Activated T-helper 1 cell treated with anti-CD3 and anti-CD28 coated beads, Interleukin-12 subunit alpha, Interleukin-12 subunit beta, Interleukin-2, Interleukin-4 antibody, amounts not matched to agents 30 ng/mL and 10 ng/mL and 1 ng/mL, durations not matched to agents 14 hours and 24 hours and 36 hours (primary cell): Measurements from ENCODE around the gene BRIP1. TPM values are rescaled to one million over a fixed set of nuclear protein-coding genes. Genes with fewer than 3 reads are reported as not detected.
"Not testable (repeated sequence)": the region's sequence is repeated elsewhere in the genome, so short reads cannot be mapped to it uniquely, and the experiment has no call there.

Experiments used
- DNase-seq: peaks from one replicate; pipeline ENCODE4 v3.0.0; 2021; ENCODE audit warnings: low spot score
- H3K27ac Mint-ChIP-seq: one replicate; pipeline ENCODE4 v1.8.0; 2021; ENCODE audit warnings: mild to moderate bottlenecking, mixed read lengths
- H3K27me3 Mint-ChIP-seq: one replicate; pipeline ENCODE4 v1.8.0; 2022; ENCODE audit warnings: mild to moderate bottlenecking, moderate library complexity, mixed read lengths; ENCODE audit not compliant: insufficient read depth
- H3K36me3 Mint-ChIP-seq: one replicate; pipeline ENCODE4 v1.8.0; 2021; ENCODE audit warnings: low read depth, mixed read lengths
- H3K4me1 Mint-ChIP-seq: one replicate; pipeline ENCODE4 v1.8.0; 2021; ENCODE audit warnings: low read depth, mixed read lengths
- H3K4me3 Mint-ChIP-seq: one replicate; pipeline ENCODE4 v1.8.0; 2021; ENCODE audit warnings: mild to moderate bottlenecking, moderate library complexity, mixed read lengths
- H3K9me3 Mint-ChIP-seq: one replicate; pipeline ENCODE4 v1.8.0; 2021; ENCODE audit warnings: mixed read lengths
- intact Hi-C: fragments of 100-400 bp; cut with micrococcal nuclease; formaldehyde crosslinking; loops from one replicate; pipeline ENCODE4 v1.15.1; 2024
- total RNA-seq: library from RNA; stranded (reverse); gene quantifications from 2 replicates; pipeline ENCODE4 v1.2.3, GENCODE V29; 2022

Gene BRIP1
- total RNA-seq, 1 donor from 2014 or later: 17.9 TPM

- H3K4me1 Mint-ChIP-seq: peaks cover 6% of the 10 kb centered on the region
- DNase-seq: no peak
- H3K27me3 Mint-ChIP-seq: no peaks in the 10 kb centered on the region
- no peak overlapping the region for H3K27ac Mint-ChIP-seq
- intact Hi-C loops: no loop called here
- peaks cover 5% of the 10 kb centered on the region for H3K36me3 Mint-ChIP-seq
- H3K9me3 Mint-ChIP-seq: no peaks in the 10 kb centered on the region
- no peak overlapping the region for H3K4me3 Mint-ChIP-seq
Observed at GRCh38 chr17:61782683-61783082, 80.6 kb downstream of the BRIP1 start.

- no peak overlapping the region for H3K27ac Mint-ChIP-seq
Observed at GRCh38 chr17:61775364-61775763, 88.0 kb downstream of the BRIP1 start.

GRCh38 chr17:61774724-61775123 lies 88.6 kb downstream of the BRIP1 start:
- peaks cover 30% of the 10 kb centered on the region for H3K36me3 Mint-ChIP-seq
- intact Hi-C loops: no loop called here

More at GRCh38 chr17:61775364-61775763, 88.0 kb downstream of the BRIP1 start:
- H3K4me3 Mint-ChIP-seq: no peak overlapping the region
- no peaks in the 10 kb centered on the region for H3K27me3 Mint-ChIP-seq
- H3K9me3 Mint-ChIP-seq: peaks cover 14% of the 10 kb centered on the region
- peaks cover 26% of the 10 kb centered on the region for H3K36me3 Mint-ChIP-seq
- DNase-seq: no peak
- H3K4me1 Mint-ChIP-seq: peaks cover 11% of the 10 kb centered on the region
- intact Hi-C loops: no loop called here

GRCh38 chr17:61774087-61774486 lies 89.2 kb downstream of the BRIP1 start:
- H3K27me3 Mint-ChIP-seq, H3K27ac Mint-ChIP-seq, intact Hi-C loops, DNase-seq, H3K4me3 Mint-ChIP-seq: not testable (repeated sequence)
- H3K36me3 Mint-ChIP-seq: peaks cover 34% of the 10 kb centered on the region
- peaks cover 11% of the 10 kb centered on the region for H3K4me1 Mint-ChIP-seq
- H3K9me3 Mint-ChIP-seq: peaks cover 17% of the 10 kb centered on the region

More at GRCh38 chr17:61774724-61775123, 88.6 kb downstream of the BRIP1 start:
- peaks cover 14% of the 10 kb centered on the region for H3K9me3 Mint-ChIP-seq
- no peak overlapping the region for H3K4me3 Mint-ChIP-seq
- peaks cover 11% of the 10 kb centered on the region for H3K4me1 Mint-ChIP-seq
- no peaks in the 10 kb centered on the region for H3K27me3 Mint-ChIP-seq
- no peak for DNase-seq
- H3K27ac Mint-ChIP-seq: no peak overlapping the region

- Mint-ChIP-seq H3K4me1 (no peaks in the 10 kb centered on the region), H3K4me3 (no peak overlapping the region), H3K9me3 (peaks cover 17% of the 10 kb centered on the region), H3K27ac (no peak overlapping the region), H3K36me3 (peaks cover 37% of the 10 kb centered on the region), H3K27me3 (no peaks in the 10 kb centered on the region)
- no peak for DNase-seq
- intact Hi-C loops: no loop called here
Observed at GRCh38 chr17:61770752-61771533, 92.4 kb downstream of the BRIP1 start.

GRCh38 chr17:61770043-61770442 lies 93.3 kb downstream of the BRIP1 start:
- Mint-ChIP-seq H3K4me1 (no peaks in the 10 kb centered on the region), H3K27me3 (no peaks in the 10 kb centered on the region), H3K27ac (no peak overlapping the region), H3K9me3 (peaks cover 17% of the 10 kb centered on the region), H3K36me3 (peaks cover 37% of the 10 kb centered on the region), H3K4me3 (no peak overlapping the region)
- intact Hi-C loops: no loop called here
- no peak for DNase-seq

GRCh38 chr17:61768405-61768804 lies 94.9 kb downstream of the BRIP1 start:
- Mint-ChIP-seq H3K4me1 (no peaks in the 10 kb centered on the region), H3K27me3 (no peaks in the 10 kb centered on the region), H3K4me3 (no peak overlapping the region), H3K36me3 (peaks cover 34% of the 10 kb centered on the region), H3K27ac (no peak overlapping the region), H3K9me3 (peaks cover 13% of the 10 kb centered on the region)
- DNase-seq: no peak
- intact Hi-C loops: no loop called here

GRCh38 chr17:61766520-61766919 lies 96.8 kb downstream of the BRIP1 start:
- Mint-ChIP-seq H3K4me1 (no peaks in the 10 kb centered on the region), H3K36me3 (peaks cover 45% of the 10 kb centered on the region), H3K27ac (no peak overlapping the region), H3K9me3 (peaks cover 13% of the 10 kb centered on the region), H3K4me3 (no peak overlapping the region), H3K27me3 (no peaks in the 10 kb centered on the region)
- no peak for DNase-seq
- intact Hi-C loops: no loop called here

- peaks cover 46% of the 10 kb centered on the region for H3K36me3 Mint-ChIP-seq
- H3K4me1 Mint-ChIP-seq: no peaks in the 10 kb centered on the region
- H3K9me3 Mint-ChIP-seq: peaks cover 3% of the 10 kb centered on the region
- no peaks in the 10 kb centered on the region for H3K27me3 Mint-ChIP-seq
- no peak overlapping the region for H3K27ac Mint-ChIP-seq
- intact Hi-C loops: no loop called here
- no peak overlapping the region for H3K4me3 Mint-ChIP-seq
- no peak for DNase-seq
Observed at GRCh38 chr17:61764846-61765245, 98.5 kb downstream of the BRIP1 start.

GRCh38 chr17:61761827-61762226 lies 101.5 kb downstream of the BRIP1 start:
- Mint-ChIP-seq H3K27ac (no peak overlapping the region), H3K27me3 (no peaks in the 10 kb centered on the region), H3K9me3 (peaks cover 7% of the 10 kb centered on the region), H3K4me1 (peaks cover 13% of the 10 kb centered on the region), H3K36me3 (peaks cover 45% of the 10 kb centered on the region), H3K4me3 (no peak overlapping the region)
- DNase-seq: no peak
- intact Hi-C loops: no loop called here

- Mint-ChIP-seq H3K36me3 (peaks cover 50% of the 10 kb centered on the region), H3K27me3 (no peaks in the 10 kb centered on the region), H3K4me3 (no peak overlapping the region), H3K9me3 (peaks cover 7% of the 10 kb centered on the region), H3K27ac (no peak overlapping the region), H3K4me1 (peaks cover 13% of the 10 kb centered on the region)
- no peak for DNase-seq
- intact Hi-C loops: no loop called here
Observed at GRCh38 chr17:61759362-61759761, 104.0 kb downstream of the BRIP1 start.

- peaks cover 13% of the 10 kb centered on the region for H3K4me1 Mint-ChIP-seq
- DNase-seq: no peak
- no peak overlapping the region for H3K4me3 Mint-ChIP-seq
- no peaks in the 10 kb centered on the region for H3K27me3 Mint-ChIP-seq
- peaks cover 50% of the 10 kb centered on the region for H3K36me3 Mint-ChIP-seq
- H3K9me3 Mint-ChIP-seq: peaks cover 7% of the 10 kb centered on the region
- intact Hi-C loops: no loop called here
- H3K27ac Mint-ChIP-seq: no peak overlapping the region
Observed at GRCh38 chr17:61758430-61758829, 104.9 kb downstream of the BRIP1 start.

GRCh38 chr17:61757168-61757567 lies 106.2 kb downstream of the BRIP1 start:
- Mint-ChIP-seq H3K4me3 (no peak overlapping the region), H3K4me1 (peaks cover 13% of the 10 kb centered on the region), H3K9me3 (peaks cover 7% of the 10 kb centered on the region), H3K27me3 (no peaks in the 10 kb centered on the region), H3K27ac (no peak overlapping the region), H3K36me3 (peaks cover 42% of the 10 kb centered on the region)
- no peak for DNase-seq
- intact Hi-C loops: no loop called here
